22Rv1 (cell line): Measurements from ENCODE around the gene SRXN1.

ENCODE experiments used
- H3K27ac ChIP-seq: fragments of 450-650 bp; 2 replicates; pipeline ENCODE4 v1.5.1; 2017
- ZFX ChIP-seq: fragments of 450-650 bp; IDR thresholded peaks from 2 replicates; pipeline ENCODE4 v1.6.1; 2017; ENCODE audit warnings: antibody characterized with exemption, borderline replicate concordance
- TF ChIP-seq, protein P1 (sequence below): fragments of 450-650 bp; IDR thresholded peaks from 2 replicates; pipeline ENCODE4 v1.5.1; 2017; ENCODE audit warnings: mild to moderate bottlenecking

Gene SRXN1

DNA sequence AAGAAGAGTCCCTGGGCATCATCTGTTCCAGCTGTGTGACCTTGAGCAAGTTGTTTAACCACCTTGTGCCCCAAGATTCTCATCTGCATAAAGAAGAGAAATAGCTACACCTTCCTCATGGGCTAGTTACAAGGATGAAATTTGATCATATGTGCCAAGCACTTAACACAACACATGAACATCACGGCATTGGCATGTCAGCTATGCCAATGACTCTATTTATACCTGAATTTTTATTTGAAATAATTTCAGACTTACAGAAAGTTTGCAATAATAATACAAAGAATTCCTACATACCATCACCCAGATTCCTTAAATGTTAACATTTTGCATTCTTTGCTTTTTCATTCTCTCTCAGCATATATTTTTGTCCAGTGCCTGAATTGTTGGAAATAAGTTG, 21.9 kb downstream of the SRXN1 start:
- no peak for TF ChIP-seq ZFX
- TF ChIP-seq, protein P1, sequence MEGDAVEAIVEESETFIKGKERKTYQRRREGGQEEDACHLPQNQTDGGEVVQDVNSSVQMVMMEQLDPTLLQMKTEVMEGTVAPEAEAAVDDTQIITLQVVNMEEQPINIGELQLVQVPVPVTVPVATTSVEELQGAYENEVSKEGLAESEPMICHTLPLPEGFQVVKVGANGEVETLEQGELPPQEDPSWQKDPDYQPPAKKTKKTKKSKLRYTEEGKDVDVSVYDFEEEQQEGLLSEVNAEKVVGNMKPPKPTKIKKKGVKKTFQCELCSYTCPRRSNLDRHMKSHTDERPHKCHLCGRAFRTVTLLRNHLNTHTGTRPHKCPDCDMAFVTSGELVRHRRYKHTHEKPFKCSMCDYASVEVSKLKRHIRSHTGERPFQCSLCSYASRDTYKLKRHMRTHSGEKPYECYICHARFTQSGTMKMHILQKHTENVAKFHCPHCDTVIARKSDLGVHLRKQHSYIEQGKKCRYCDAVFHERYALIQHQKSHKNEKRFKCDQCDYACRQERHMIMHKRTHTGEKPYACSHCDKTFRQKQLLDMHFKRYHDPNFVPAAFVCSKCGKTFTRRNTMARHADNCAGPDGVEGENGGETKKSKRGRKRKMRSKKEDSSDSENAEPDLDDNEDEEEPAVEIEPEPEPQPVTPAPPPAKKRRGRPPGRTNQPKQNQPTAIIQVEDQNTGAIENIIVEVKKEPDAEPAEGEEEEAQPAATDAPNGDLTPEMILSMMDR, result no peak
- no peak overlapping the region for H3K27ac ChIP-seq

DNA sequence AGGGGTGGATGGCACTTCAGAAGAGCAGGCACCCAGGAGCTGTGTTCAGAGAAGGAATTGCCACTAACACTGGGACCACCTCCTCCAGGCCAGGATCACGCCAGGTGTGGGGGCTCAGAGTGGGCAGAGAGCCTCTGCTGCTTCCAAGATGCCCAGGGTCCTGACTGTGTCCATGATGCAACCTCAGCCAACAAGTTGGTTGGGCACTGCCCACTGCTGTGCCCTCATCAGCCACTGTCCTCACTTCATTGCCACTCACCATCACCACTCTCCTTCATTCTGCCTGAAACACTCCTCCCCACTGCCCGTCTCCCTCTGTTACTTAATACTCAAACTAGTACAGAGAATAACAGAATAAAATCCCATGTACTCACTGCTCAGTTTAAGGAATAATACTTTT, 26.4 kb downstream of the SRXN1 start:
- TF ChIP-seq ZFX, result no peak
- TF ChIP-seq, protein P1, result no peak
- H3K27ac ChIP-seq, result no peak overlapping the region

DNA sequence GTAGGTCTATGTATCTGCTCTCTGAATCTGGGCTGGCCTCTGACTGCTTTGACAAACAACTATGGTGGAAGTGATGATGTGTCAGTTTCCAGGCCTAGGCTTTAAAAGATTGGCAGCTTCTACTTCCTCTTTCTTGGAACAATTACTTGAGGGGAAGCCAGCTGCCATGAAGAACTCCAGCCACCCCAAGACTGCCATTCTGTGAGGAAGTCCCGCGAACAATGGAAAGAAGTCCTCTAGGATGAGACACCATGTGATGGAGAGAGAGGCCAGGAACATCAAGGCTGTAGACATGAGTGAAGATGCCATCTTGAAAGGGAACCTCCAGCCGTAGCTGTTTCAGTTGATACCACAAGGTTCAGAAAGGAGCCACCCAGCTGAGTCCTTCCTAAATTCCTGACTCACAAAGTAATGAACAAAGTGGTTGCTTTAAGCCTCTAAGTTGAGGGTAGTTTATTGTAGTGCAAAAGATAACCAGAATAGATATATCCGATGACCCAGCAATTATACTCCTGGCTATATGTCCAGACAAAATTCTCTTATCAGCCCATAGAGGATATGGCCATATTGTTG, 27.6 kb downstream of the SRXN1 start:
- no peak overlapping the region for H3K27ac ChIP-seq
- TF ChIP-seq, protein P1, result no peak
- TF ChIP-seq ZFX, result no peak

- TF ChIP-seq ZFX, result no peak
- TF ChIP-seq, protein P1, result no peak
- H3K27ac ChIP-seq, result no peak overlapping the region
Observed at GRCh38 chr20:623704-624103, 29.3 kb downstream of the SRXN1 start.

- no peak overlapping the region for H3K27ac ChIP-seq
- TF ChIP-seq, protein P1, result no peak
Observed at GRCh38 chr20:623021-623420, 30.0 kb downstream of the SRXN1 start.

DNA sequence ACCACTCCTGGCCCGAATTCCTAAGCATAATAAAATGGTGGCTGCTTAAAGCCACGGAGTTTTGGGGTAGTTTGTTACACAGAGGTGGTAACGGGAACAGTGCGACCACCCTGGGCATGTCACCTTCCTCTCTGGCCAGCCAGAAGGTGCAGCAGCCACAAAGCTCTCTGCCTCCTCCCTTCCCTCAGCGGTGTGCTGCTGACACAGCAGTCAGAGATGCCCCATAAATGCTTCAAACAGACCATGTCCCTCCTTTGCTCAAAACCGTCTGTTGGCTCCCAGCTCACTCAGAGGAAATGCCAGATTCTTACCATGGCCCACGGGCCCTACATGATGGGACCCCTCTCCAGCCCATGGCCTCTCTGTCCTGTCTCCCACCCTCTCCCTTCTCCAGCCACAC, 30.8 kb downstream of the SRXN1 start:
- TF ChIP-seq, protein P1, result no peak
- no peak for TF ChIP-seq ZFX

DNA sequence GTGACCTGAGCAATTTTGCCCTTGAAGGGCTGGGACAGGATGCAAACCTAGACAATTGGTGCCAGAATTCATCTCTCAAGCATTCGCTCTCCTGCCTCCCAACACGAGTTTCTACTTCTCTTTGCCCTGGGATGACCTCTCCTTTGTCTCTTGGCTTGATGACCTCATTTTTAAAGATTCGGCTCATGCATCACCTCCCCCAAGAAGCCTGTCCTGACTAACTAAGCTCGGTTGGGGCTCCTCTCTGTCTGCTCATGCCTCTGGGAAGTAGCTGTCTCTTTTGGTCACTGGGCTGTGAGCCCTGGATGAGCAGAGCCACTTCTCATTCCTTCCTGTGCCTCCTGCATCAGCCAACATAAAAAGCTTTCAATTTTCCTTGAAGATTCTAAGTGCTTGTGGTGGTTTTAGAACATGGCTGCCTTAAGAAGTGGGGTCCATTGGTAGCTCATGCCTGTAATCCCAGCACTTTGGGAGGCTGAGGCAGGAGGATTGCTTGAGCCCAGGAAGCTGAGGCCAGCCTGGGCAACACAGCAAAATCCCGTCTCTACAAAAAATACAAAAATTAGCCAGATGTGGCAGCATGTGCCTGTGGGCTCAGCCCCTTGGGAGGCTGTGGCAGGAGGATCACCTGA, 31.8 kb downstream of the SRXN1 start:
- no peak for TF ChIP-seq ZFX
- TF ChIP-seq, protein P1, result no peak
- no peak overlapping the region for H3K27ac ChIP-seq

More for the DNA sequence above, 30.8 kb downstream of the SRXN1 start:
- no peak overlapping the region for H3K27ac ChIP-seq
